Brain microvascular endothelial cell (primary cell): ENCODE data around the gene C17orf50.

Experiments
- DNase-seq: peaks from one replicate; pipeline ENCODE4 v3.0.0-alpha.2; 2020
- H3K27ac ChIP-seq: fragments of 250-450 bp; sonication (Bioruptor Pico); 2 replicates; pipeline ENCODE4 v1.5.1; 2020; ENCODE audit warnings: mild to moderate bottlenecking, moderate library complexity
- H3K27me3 ChIP-seq: fragments of 250-450 bp; sonication (Bioruptor Pico); replicated peaks from 2 replicates; pipeline ENCODE4 v1.5.1; 2020; ENCODE audit warnings: mild to moderate bottlenecking
- H3K36me3 ChIP-seq: fragments of 250-450 bp; sonication (Bioruptor Pico); replicated peaks from 2 replicates; pipeline ENCODE4 v1.5.1; 2020; ENCODE audit warnings: mild to moderate bottlenecking
- H3K4me3 ChIP-seq: 2 replicates; pipeline ENCODE4 v1.5.1; 2011; ENCODE audit warnings: low read depth, mild to moderate bottlenecking, control low read depth, low read length, moderate library complexity
- CTCF ChIP-seq: IDR thresholded peaks from 2 replicates; pipeline ENCODE4 v1.5.1; 2011; ENCODE audit warnings: low read depth, mild to moderate bottlenecking, moderate library complexity, low read length, control low read depth, inconsistent platforms; ENCODE audit errors: missing control alignments
- in situ Hi-C: cut with HindIII; loops from 2 replicates; pipeline ENCODE4 v1.10.0; 2017; ENCODE audit warnings: low sequenced_read_pairs, low pct_ligation_motif_present

C17orf50 gene

GRCh38 chr17:35734396-35734795 lies 26.3 kb upstream of the C17orf50 start:
- Histone ChIP-seq H3K4me3 (no peak overlapping the region), H3K36me3 (no peaks in the 10 kb centered on the region), H3K27ac (no peak overlapping the region), H3K27me3 (no peaks in the 10 kb centered on the region)
- no peak for TF ChIP-seq CTCF
- in situ Hi-C loops, result no loop called here
- DNase-seq, result no peak

- H3K27me3 ChIP-seq, result peaks cover 4% of the 10 kb centered on the region
- DNase-seq, result no peak
Measured at GRCh38 chr17:35735036-35735805, 25.5 kb upstream of the C17orf50 start.

GRCh38 chr17:35736236-35736635 lies 24.5 kb upstream of the C17orf50 start:
- Histone ChIP-seq H3K36me3 (no peaks in the 10 kb centered on the region), H3K27me3 (peaks cover 13% of the 10 kb centered on the region), H3K27ac (no peak overlapping the region), H3K4me3 (no peak overlapping the region)
- TF ChIP-seq CTCF, result no peak
- in situ Hi-C loops, result no loop called here
- no peak for DNase-seq

More at GRCh38 chr17:35735036-35735805, 25.5 kb upstream of the C17orf50 start:
- TF ChIP-seq CTCF, result no peak
- H3K4me3 ChIP-seq, result no peak overlapping the region
- H3K27ac ChIP-seq, result no peak overlapping the region
- H3K36me3 ChIP-seq, result no peaks in the 10 kb centered on the region
- in situ Hi-C loops, result no loop called here

GRCh38 chr17:35738519-35739133 lies 22.1 kb upstream of the C17orf50 start:
- Histone ChIP-seq H3K4me3 (no peak overlapping the region), H3K27ac (no peak overlapping the region), H3K36me3 (no peaks in the 10 kb centered on the region), H3K27me3 (peaks cover 17% of the 10 kb centered on the region)
- in situ Hi-C loops, result no loop called here
- TF ChIP-seq CTCF, result no peak
- no peak for DNase-seq

GRCh38 chr17:35740216-35740615 lies 20.5 kb upstream of the C17orf50 start:
- in situ Hi-C loops, result no loop called here
- no peak for TF ChIP-seq CTCF
- Histone ChIP-seq H3K4me3 (no peak overlapping the region), H3K27me3 (peaks cover 17% of the 10 kb centered on the region), H3K27ac (no peak overlapping the region), H3K36me3 (no peaks in the 10 kb centered on the region)
- DNase-seq, result no peak
